Stimulated activated CD8-positive, alpha-beta memory T cell treated with anti-CD3 and anti-CD28 coated beads, Interleukin-12 subunit alpha, Interleukin-12 subunit beta, amount 100 ng/mL, for 1 hour (primary cell): ENCODE data around the gene PTCH1.

Experiments used
- DNase-seq: peaks from one replicate; pipeline ENCODE4 v3.0.0-alpha.2; 2020; ENCODE audit warnings: low read depth

The PTCH1 gene

DNA sequence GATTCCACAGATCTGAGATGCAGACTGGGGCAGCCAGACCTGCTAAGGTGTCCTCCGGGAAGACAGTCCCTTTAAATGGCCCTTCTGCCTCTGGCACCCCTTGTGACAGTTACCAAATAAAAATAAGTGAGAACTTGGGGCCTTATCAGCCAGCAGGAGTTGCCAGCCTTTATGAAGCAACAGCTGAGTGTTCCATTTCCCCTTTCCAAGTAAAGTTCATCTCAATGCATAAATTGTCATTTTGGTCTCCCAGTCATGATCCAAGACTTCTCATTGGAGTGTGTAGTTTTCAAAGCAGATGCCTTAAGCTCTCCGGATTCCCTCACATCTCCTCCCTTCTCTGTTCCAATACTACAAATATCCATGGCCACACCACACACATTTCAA lies 4.1 kb downstream of the PTCH1 start:
- no peak for DNase-seq

GRCh38 chr9:95511952-95512708 lies 4.6 kb downstream of the PTCH1 start:
- DNase-seq, result no peak

DNA sequence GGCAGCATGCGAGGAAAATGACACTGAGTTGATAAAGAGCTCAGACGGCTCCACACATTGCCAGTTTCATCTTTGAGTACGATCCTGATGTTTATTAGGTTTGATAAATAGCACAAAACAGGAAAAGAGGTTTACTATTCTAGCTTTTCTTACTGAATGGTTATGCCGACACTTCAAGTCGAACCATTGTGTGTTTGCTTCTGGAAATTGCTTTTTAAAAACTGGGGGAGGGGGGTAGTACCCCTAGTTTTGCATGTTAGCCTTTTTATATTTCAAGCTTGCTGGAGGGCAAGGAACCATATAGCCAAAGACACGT lies 5.2 kb downstream of the PTCH1 start:
- DNase-seq, result no peak

DNA sequence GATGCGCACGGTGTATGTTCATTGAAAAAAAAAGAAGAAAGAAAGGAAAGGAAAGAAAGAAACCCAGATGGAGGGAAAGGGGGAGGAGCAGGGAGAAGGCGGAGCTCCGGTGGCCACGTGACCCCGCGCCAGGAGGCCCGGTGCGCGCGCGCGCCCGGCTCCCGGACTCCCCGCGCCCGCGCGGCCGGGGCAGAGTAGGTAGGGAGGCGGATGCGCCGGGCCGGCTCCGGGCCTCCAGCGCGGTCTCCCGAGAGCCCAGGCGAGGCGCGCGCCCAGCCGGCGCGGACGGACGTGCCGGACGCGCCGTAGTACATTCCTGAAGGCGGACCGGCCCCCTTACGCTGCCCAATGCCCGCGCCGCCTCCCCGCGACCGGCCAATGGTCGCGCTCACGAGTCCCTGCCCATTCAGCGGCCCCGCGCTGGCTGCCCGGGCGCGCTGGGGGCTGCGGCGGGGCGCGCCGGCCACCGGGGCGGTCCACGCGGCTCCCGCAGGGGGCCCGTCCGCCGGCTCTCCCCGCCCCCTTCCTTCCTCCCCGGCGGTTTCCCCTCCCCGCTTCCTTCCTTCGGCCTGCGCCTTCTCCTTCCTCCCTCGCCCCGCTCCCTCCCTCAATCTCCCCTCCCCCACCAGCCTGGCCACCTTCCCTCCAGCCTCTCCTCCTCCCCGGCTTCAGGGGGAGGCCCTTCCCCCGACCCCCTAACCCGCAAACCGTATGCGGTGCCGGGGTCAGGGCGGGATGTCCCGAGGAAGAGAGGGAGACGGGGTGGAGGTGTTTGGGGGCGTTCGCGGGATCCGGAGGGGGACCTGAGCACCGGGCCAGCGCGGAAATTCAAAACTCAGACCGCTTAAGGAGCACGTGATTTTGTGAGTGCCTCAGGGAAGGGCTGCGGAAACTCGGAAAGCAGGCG lies 5.8 kb downstream of the PTCH1 start:
- peak; percentile 70 for DNase-seq

GRCh38 chr9:95509851-95510708 lies 6.7 kb downstream of the PTCH1 start:
- DNase-seq, result no peak

- DNase-seq, result no peak
Observed at GRCh38 chr9:95508968-95509850, 7.6 kb downstream of the PTCH1 start.

DNA sequence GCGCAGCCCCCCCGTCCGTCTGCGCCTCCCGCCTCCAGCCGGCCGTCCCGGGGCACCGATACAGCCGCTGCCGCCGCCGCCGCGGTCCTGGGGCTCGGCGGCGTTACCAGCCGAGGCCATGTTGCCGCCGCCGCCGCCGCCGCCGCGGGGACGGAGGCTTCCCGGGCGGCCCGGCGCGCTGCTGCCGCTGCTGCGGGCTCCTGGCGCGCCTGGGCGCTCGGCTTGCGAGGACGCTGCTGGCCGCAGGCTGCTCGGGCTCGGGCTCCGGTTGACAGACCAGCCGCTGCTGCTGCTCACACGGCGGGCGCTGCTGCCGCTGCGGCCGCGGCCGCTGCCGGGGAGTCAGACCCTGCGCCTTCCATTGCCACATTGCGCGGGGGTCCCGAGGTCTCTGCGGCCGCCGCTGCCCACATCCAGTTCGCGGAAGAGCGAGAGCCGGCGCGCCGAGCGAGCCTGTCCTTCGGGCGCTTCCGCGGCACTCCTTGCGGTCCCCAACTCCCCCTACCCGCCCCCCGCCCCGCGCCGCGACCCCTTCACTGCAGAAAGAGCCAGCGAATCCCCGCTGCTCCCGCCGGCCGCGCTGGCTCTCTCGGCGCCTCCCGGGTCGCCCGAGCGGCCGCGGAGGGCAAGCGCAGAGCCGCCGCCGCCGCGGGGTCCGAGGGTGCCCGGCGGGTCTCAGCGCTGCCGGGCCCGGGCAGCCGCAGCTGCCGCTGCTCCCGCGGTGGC lies 8.4 kb downstream of the PTCH1 start:
- DNase-seq, result no peak

DNA sequence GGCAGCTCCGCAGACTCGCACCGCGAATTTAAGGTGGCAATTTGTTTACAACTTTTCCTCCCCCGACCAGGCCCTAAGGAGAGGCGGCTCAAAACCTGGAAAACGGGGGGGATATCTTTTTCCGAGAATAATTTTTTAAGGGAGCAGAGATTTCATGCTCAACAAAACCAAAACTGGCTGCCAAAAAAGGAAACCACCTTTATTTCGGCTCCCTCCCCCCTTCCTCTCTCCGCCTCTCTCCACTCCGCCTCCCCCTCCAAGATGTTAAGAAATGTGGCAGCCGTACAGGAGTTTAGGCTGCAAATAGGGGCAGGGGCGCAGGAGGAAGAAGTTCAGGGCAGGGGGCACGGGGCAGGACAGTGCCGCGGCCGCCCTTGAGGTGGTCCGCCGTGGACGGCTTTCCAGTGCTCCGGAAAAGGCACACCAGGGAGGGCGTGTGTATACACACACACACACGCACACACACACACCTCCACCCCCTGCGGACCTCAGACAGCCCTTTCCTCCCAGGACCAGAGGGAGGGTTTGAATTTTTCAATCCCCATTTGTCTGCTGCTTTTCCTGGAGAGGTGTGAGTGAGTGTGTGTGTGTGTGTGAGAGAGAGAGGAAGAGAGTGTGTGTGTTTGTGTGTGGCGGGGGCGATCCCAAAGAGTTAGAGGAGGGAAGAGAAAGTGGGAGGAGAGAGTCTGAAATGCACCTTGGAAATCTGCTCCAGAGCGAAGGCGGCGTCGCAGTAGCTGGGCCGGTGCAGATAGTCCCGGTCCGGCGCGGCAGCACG lies 9.1 kb downstream of the PTCH1 start:
- no peak for DNase-seq

DNA sequence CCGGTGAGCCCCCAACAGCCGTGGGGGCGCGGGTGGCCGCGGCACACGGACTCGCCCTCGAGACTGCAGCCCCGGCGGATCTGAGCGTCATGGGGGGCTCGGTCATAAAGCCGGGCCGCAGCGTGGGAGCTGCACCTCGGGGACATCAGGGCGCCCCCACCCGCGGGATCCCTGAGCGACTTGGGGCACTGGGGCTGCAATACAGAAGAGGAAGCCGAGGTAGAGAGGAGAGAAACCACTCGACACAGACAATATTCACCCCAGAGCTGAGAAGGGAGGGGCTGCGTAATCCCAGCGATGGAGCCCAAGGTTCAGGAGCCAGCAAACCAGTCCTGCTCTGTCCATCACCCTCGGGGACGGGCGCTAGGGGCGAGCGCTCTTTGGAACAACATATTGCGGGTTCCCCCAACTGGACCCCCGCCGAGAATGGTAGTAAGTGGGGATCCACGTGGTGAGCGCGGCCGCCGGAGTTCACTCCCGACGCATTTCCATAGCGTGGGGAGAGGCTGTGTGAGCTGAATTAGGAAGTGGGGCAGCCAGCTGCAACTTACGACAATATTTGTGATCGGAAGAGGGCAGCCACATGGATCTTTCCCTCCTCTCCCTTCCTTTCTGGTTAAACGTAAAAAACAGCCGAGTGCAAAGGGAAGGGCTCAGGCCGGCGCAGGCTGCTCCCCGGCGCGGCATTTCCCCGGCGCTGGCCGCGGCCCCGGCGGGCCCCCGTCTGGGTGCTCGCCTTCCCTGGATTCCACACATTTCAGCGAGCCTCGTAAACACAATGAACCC lies 9.9 kb downstream of the PTCH1 start:
- DNase-seq, result no peak

- no peak for DNase-seq
Observed at GRCh38 chr9:95506428-95506677, 10.4 kb downstream of the PTCH1 start.

DNA sequence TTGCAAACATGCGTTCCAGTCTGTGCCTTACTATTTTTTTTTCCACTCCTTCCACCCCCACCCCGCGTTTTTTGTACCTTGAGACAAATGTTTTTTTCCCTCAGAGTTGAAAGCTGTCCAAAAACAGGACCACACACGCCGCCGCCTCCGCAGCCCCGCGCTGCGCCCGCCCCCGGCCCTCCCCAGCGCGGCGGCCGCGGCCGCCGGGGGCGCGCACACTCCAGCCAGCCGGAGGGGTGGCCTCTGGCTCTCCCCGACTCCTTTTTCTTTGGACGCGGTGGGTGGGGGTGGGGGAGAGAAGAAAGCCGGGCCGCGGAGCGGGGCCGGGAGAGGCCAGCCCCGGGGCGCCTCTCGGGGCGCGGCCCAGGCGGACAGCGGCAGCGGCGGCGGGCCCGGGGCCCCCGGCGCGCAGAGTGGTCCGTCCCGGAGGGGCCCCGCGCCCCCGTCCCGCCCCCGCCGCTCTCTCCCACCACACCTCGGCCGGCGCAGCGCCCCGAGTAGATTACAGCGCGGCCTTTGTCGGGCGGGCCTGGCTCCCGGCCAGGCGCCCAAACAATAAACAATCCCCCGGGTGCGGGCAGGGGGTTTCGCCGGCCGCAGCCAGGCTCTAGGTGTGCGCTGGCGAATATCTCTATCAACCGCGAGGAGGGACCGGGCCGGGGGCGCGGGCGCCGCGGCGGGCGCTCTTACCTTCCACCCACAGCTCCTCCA lies 10.9 kb downstream of the PTCH1 start:
- no peak for DNase-seq

DNA sequence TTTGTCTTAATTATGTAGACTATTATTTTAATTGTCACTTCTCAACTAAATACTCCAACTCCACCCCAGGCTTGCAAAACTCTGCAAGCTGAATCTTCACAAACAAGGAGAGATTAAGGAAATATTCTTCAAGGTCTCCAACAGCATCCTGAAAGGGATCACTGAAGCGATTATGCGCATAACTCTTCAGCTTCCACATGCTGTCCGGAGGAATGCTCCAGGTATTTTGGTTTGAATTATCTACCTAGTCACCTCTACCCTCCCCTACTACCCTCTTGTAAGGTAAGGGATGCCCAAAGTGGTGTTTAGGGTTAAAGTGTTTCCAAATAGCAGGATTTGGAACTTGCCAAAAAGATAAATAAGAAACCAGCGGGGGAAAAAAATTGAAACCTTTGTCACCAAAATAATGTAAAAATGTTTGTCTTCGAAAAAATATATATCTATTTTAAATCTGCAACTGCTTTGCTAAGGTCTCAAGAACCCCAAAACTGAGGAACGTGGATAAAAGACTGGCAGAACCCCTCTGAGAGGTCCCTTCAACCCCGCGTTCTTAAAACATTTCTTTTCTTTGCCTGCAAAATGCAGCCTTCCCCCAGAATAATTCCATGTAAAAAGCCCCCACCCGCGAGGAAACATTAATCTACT lies 11.6 kb downstream of the PTCH1 start:
- DNase-seq, result no peak

- no peak for DNase-seq
Observed at GRCh38 chr9:95504053-95504963, 12.5 kb downstream of the PTCH1 start.

GRCh38 chr9:95503369-95503768 lies 13.4 kb downstream of the PTCH1 start:
- DNase-seq, result no peak

- DNase-seq, result no peak
Observed at GRCh38 chr9:95502248-95502647, 14.5 kb downstream of the PTCH1 start.

DNA sequence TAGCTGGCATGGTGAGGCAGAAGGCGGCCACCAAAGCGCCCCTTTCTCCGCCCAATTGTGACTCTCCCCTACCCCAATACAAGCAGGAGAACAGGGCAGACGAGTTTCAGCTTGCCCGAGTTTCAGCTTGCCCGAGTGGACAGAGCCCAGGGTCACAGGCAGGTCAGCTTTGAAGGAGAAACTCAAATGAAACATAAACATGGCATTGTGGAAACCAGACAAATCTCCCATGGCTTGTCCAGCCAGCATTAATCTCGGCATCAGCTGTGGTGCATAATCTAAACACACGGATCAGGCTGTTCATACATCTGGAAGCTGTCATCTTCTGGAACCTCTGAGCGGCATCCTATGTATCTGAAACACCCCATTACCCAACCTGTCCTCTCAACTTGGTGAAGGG lies 16.9 kb downstream of the PTCH1 start:
- DNase-seq, result no peak

- DNase-seq, result no peak
Observed at GRCh38 chr9:95499046-95499676, 17.6 kb downstream of the PTCH1 start.
